HepG2 (cell line): ENCODE data around the gene HPCAL1. TPM values are rescaled to one million over a fixed set of nuclear protein-coding genes. Genes with fewer than 3 reads are reported as not detected.

Experiments used
- GTF3A ChIP-seq: sonication (generic); formaldehyde crosslinking; conservative IDR thresholded peaks from 2 replicates; pipeline ENCODE4 v1.4.0; 2020; ENCODE audit warnings: mild to moderate bottlenecking, missing genetic modification reagents
- JUND ChIP-seq: sonication (generic); formaldehyde crosslinking; IDR thresholded peaks from 2 replicates; pipeline ENCODE4 v1.8.0; 2022; ENCODE audit warnings: mild to moderate bottlenecking, missing genetic modification reagents
- MEIS2 ChIP-seq: sonication (generic); formaldehyde crosslinking; IDR thresholded peaks from 2 replicates; pipeline ENCODE4 v1.9.0; 2021; ENCODE audit warnings: mild to moderate bottlenecking, missing genetic modification reagents
- NR1H2 ChIP-seq: sonication (generic); formaldehyde crosslinking; IDR thresholded peaks from 2 replicates; pipeline ENCODE4 v1.8.1; 2022; ENCODE audit warnings: low read depth, missing genetic modification reagents, borderline replicate concordance
- PLRG1 ChIP-seq: fragments of 450-650 bp; conservative IDR thresholded peaks from 2 replicates; pipeline ENCODE4 v1.6.1; 2016
- TP53 ChIP-seq: sonication (generic); formaldehyde crosslinking; conservative IDR thresholded peaks from 2 replicates; pipeline ENCODE4 v1.4.0; 2020; ENCODE audit warnings: missing genetic modification reagents
- YY1 ChIP-seq: IDR thresholded peaks from 2 replicates; pipeline ENCODE4 v1.6.1; 2011; ENCODE audit warnings: low read length, low read depth, moderate library complexity, mild to moderate bottlenecking; ENCODE audit not compliant: insufficient read depth, insufficient replicate concordance
- ZFP82 ChIP-seq: sonication (generic); formaldehyde crosslinking; IDR thresholded peaks from 2 replicates; pipeline ENCODE4 v1.5.1; 2020; ENCODE audit warnings: mild to moderate bottlenecking, missing genetic modification reagents, borderline replicate concordance
- ZMYM4 ChIP-seq: sonication (generic); formaldehyde crosslinking; IDR thresholded peaks from 2 replicates; pipeline ENCODE4 v1.8.1; 2023; ENCODE audit warnings: mild to moderate bottlenecking, missing genetic modification reagents
- ZNF383 ChIP-seq: sonication (generic); formaldehyde crosslinking; IDR thresholded peaks from 2 replicates; pipeline ENCODE4 v1.4.0; 2020; ENCODE audit warnings: missing genetic modification reagents, mild to moderate bottlenecking, borderline replicate concordance
- ZNF432 ChIP-seq: sonication (generic); formaldehyde crosslinking; IDR thresholded peaks from 2 replicates; pipeline ENCODE4 v1.5.0; 2020; ENCODE audit warnings: missing genetic modification reagents, mild to moderate bottlenecking, borderline replicate concordance
- ZNF446 ChIP-seq: sonication (generic); formaldehyde crosslinking; IDR thresholded peaks from 2 replicates; pipeline ENCODE4 v1.5.0; 2020; ENCODE audit warnings: mild to moderate bottlenecking, missing genetic modification reagents
- ZNF468 ChIP-seq: sonication (generic); formaldehyde crosslinking; IDR thresholded peaks from 2 replicates; pipeline ENCODE4 v1.8.0; 2022; ENCODE audit warnings: mild to moderate bottlenecking, moderate library complexity, missing genetic modification reagents
- ZNF644 ChIP-seq: IDR thresholded peaks from 2 replicates; pipeline ENCODE4 v1.6.1; 2016; ENCODE audit warnings: low read depth
- ZNF713 ChIP-seq: sonication (generic); formaldehyde crosslinking; IDR thresholded peaks from 2 replicates; pipeline ENCODE4 v1.4.0; 2020; ENCODE audit warnings: mild to moderate bottlenecking, missing genetic modification reagents
- ZNF879 ChIP-seq: sonication (generic); formaldehyde crosslinking; IDR thresholded peaks from 2 replicates; pipeline ENCODE4 v1.8.1; 2023; ENCODE audit warnings: missing genetic modification reagents
- ZNF883 ChIP-seq: sonication (generic); formaldehyde crosslinking; IDR thresholded peaks from 2 replicates; pipeline ENCODE4 v1.5.1; 2020; ENCODE audit warnings: mild to moderate bottlenecking, missing genetic modification reagents; ENCODE audit errors: not compliant biosample characterization
- polyA plus RNA-seq, 8 experiments: library from polyadenylated mRNA; depleted of rRNA in 3 of 8; stranded (reverse) in 7 of 8; unstranded in 1 of 8; fragments of >200 nt; fragmentation: Illumina TruSeq in 4 of 8; extraction: Trizol in 4 of 8; gene quantifications; 2 replicates each; pipeline versions ENCODE4 v1.2.1 to v1.2.3, GENCODE V29; 2011 to 2016; ENCODE audit warnings: low read depth in 4 of 8, missing spikeins in 1 of 8, mixed read lengths in 1 of 8; ENCODE audit not compliant: insufficient read depth in 1 of 8
- total RNA-seq, 5 experiments: library from RNA; depleted of rRNA; stranded (reverse); fragments of >200 nt; fragmentation: Illumina TruSeq; extraction: Trizol; gene quantifications; 2 replicates each; pipeline ENCODE4 v1.2.3, GENCODE V29; 2016; ENCODE audit warnings: low read depth in 1 of 5
- TF ChIP-seq, protein P1 (sequence below): sonication (generic); formaldehyde crosslinking; IDR thresholded peaks from 2 replicates; pipeline ENCODE4 v1.4.0; 2020; ENCODE audit warnings: missing genetic modification reagents
- TF ChIP-seq, protein P2 (sequence below): sonication (generic); formaldehyde crosslinking; IDR thresholded peaks from 2 replicates; pipeline ENCODE4 v1.8.1; 2023; ENCODE audit warnings: mild to moderate bottlenecking, inconsistent platforms, moderate library complexity, missing genetic modification reagents, borderline replicate concordance
- TF ChIP-seq, protein P3 (sequence below): sonication (generic); formaldehyde crosslinking; IDR thresholded peaks from 2 replicates; pipeline ENCODE4 v1.8.0; 2022; ENCODE audit warnings: missing genetic modification reagents, mild to moderate bottlenecking, borderline replicate concordance
- TF ChIP-seq, protein P4 (sequence below): sonication (generic); formaldehyde crosslinking; IDR thresholded peaks from 2 replicates; pipeline ENCODE4 v1.4.0; 2020; ENCODE audit warnings: mild to moderate bottlenecking, missing genetic modification reagents
- TF ChIP-seq, protein P5 (sequence below): sonication (generic); formaldehyde crosslinking; IDR thresholded peaks from 2 replicates; pipeline ENCODE4 v1.5.1; 2020; ENCODE audit warnings: mild to moderate bottlenecking, missing genetic modification reagents, moderate library complexity

Gene HPCAL1
- total and polyA plus RNA-seq, 2 of the 13 experiments (the other 11 are each of a cell fraction or from before 2014, with no cell fraction given), result 29.5 to 29.9 TPM

DNA sequence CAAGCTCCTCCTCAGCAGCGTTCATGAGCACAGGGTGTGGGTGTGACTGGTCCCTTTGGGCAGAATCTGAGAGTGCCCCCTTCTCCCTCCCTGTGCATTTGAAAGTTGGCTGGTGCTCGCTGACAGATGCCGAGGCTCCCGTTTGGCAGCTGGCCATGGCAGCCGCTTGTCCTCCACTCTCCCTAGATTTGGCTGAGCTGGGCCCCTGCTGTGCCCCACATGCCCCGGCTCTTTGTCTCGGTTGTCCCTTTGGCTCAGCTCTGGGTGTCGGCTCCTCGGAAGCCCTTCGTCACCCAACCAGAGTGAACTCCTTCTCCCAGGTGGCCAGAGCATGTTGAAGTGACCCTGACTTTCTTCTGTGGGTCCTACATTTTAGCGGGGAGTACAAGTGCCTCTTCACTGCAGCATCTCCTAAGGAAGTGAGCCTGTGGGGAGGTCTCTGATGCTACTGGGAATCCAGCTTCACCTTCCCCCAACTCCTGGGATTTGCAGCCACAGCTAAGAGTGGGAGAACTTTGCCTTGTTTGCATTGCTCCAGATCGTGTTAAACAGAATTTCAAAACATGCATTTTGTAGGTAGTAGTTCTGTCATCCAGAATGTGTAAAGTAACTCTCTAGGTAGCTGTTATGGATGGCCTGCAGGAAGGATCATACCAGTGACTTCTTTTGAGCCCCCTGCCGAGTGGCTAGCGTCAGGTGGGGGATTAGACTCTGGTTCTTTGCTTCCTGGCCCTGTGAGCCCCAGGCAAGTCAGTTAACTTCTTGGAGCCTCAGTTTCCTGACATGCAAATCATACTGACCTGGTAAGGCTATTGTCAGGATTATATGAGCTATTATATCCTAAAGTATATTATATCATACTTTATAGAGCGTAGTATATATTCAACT lies 24.2 kb downstream of the HPCAL1 start (continued):
- TF ChIP-seq, protein P1, sequence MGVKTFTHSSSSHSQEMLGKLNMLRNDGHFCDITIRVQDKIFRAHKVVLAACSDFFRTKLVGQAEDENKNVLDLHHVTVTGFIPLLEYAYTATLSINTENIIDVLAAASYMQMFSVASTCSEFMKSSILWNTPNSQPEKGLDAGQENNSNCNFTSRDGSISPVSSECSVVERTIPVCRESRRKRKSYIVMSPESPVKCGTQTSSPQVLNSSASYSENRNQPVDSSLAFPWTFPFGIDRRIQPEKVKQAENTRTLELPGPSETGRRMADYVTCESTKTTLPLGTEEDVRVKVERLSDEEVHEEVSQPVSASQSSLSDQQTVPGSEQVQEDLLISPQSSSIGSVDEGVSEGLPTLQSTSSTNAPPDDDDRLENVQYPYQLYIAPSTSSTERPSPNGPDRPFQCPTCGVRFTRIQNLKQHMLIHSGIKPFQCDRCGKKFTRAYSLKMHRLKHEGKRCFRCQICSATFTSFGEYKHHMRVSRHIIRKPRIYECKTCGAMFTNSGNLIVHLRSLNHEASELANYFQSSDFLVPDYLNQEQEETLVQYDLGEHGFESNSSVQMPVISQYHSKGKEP (CRISPR knock-in tag), result no peak
- TF ChIP-seq ZNF883, result no peak
- no peak for TF ChIP-seq ZNF432 (CRISPR knock-in tag)
- TF ChIP-seq ZNF879, result no peak
- TF ChIP-seq, protein P2, sequence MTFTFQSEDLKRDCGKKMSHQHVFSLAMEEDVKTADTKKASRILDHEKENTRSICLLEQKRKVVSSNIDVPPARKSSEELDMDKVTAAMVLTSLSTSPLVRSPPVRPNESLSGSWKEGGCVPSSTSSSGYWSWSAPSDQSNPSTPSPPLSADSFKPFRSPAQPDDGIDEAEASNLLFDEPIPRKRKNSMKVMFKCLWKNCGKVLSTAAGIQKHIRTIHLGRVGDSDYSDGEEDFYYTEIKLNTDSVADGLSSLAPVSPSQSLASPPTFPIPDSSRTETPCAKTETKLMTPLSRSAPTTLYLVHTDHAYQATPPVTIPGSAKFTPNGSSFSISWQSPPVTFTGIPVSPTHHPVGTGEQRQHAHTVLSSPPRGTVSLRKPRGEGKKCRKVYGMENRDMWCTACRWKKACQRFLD (CRISPR knock-in tag), result no peak
- TF ChIP-seq ZNF446 (CRISPR knock-in tag), result no peak
- TF ChIP-seq ZFP82 (CRISPR knock-in tag), result no peak
- no peak for TF ChIP-seq ZNF383 (CRISPR knock-in tag)
- TF ChIP-seq ZNF468, result no peak
- no peak for TF ChIP-seq ZNF644 (CRISPR knock-in tag)
- TF ChIP-seq, protein P3, sequence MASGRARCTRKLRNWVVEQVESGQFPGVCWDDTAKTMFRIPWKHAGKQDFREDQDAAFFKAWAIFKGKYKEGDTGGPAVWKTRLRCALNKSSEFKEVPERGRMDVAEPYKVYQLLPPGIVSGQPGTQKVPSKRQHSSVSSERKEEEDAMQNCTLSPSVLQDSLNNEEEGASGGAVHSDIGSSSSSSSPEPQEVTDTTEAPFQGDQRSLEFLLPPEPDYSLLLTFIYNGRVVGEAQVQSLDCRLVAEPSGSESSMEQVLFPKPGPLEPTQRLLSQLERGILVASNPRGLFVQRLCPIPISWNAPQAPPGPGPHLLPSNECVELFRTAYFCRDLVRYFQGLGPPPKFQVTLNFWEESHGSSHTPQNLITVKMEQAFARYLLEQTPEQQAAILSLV (CRISPR knock-in tag), result no peak
- TF ChIP-seq NR1H2, result no peak
- no peak for TF ChIP-seq MEIS2 (CRISPR knock-in tag)
- TF ChIP-seq, protein P4, sequence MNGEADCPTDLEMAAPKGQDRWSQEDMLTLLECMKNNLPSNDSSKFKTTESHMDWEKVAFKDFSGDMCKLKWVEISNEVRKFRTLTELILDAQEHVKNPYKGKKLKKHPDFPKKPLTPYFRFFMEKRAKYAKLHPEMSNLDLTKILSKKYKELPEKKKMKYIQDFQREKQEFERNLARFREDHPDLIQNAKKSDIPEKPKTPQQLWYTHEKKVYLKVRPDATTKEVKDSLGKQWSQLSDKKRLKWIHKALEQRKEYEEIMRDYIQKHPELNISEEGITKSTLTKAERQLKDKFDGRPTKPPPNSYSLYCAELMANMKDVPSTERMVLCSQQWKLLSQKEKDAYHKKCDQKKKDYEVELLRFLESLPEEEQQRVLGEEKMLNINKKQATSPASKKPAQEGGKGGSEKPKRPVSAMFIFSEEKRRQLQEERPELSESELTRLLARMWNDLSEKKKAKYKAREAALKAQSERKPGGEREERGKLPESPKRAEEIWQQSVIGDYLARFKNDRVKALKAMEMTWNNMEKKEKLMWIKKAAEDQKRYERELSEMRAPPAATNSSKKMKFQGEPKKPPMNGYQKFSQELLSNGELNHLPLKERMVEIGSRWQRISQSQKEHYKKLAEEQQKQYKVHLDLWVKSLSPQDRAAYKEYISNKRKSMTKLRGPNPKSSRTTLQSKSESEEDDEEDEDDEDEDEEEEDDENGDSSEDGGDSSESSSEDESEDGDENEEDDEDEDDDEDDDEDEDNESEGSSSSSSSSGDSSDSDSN (CRISPR knock-in tag), result peak; percentile 22; the same call in 1 of the 2 replicates
- peak; percentile 36; the same call in 1 of the 2 replicates for TF ChIP-seq ZMYM4 (CRISPR knock-in tag)
- TF ChIP-seq, protein P5, sequence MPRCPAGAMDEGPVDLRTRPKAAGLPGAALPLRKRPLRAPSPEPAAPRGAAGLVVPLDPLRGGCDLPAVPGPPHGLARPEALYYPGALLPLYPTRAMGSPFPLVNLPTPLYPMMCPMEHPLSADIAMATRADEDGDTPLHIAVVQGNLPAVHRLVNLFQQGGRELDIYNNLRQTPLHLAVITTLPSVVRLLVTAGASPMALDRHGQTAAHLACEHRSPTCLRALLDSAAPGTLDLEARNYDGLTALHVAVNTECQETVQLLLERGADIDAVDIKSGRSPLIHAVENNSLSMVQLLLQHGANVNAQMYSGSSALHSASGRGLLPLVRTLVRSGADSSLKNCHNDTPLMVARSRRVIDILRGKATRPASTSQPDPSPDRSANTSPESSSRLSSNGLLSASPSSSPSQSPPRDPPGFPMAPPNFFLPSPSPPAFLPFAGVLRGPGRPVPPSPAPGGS, result no peak
- TF ChIP-seq TP53, result no peak
- no peak for TF ChIP-seq JUND (CRISPR knock-in tag)
- TF ChIP-seq PLRG1, result no peak
- TF ChIP-seq YY1, result no peak
- TF ChIP-seq ZNF713 (CRISPR knock-in tag), result no peak
- no peak for TF ChIP-seq GTF3A (CRISPR knock-in tag)
